H1 (cell line): ENCODE results near the gene ADARB2.

Source experiments
- BRCA1 ChIP-seq: IDR thresholded peaks from 2 replicates; pipeline ENCODE4 v1.6.1; 2012; ENCODE audit warnings: low read depth, low read length, improper control_type of control experiment
- CBX5 ChIP-seq: fragments of 300-800, 300-1000 bp; sonication (generic); IDR thresholded peaks from 2 replicates; pipeline ENCODE4 v1.7.1; 2016; ENCODE audit warnings: antibody characterized with exemption, low read length, low read depth
- CTCF ChIP-seq, 3 experiments: IDR thresholded peaks; 1 replicate in 2 of 3; 2 replicates in 1 of 3; pipeline versions ENCODE4 v1.5.1 to v1.6.1; 2011; ENCODE audit warnings: low read length in 3 of 3, mild to moderate bottlenecking in 3 of 3, inconsistent platforms in 2 of 3, low read depth in 1 of 3, moderate library complexity in 1 of 3; ENCODE audit not compliant: insufficient read depth in 1 of 3; ENCODE audit errors: control extremely low read depth in 1 of 3
- EZH2 ChIP-seq: fragments of 200-600 bp; sonication (generic); IDR thresholded peaks from 2 replicates; pipeline ENCODE4 v1.7.1; 2012; ENCODE audit warnings: low read depth, mild to moderate bottlenecking, moderate library complexity, low read length, inconsistent platforms; ENCODE audit not compliant: severe bottlenecking
- POLR2A ChIP-seq, 2 experiments: IDR thresholded peaks; 1 replicate in 1 of 2; 2 replicates in 1 of 2; pipeline ENCODE4 v1.6.1; 2011; ENCODE audit warnings: low read depth in 2 of 2, low read length in 2 of 2, mild to moderate bottlenecking in 2 of 2; ENCODE audit errors: control extremely low read depth in 1 of 2
- SIN3A ChIP-seq, 2 experiments: IDR thresholded peaks in 1 of 2; conservative IDR thresholded peaks in 1 of 2; 2 replicates each; pipeline ENCODE4 v1.6.1; 2011 to 2012; ENCODE audit warnings: low read length in 2 of 2, improper control_type of control experiment in 1 of 2, low read depth in 1 of 2, mild to moderate bottlenecking in 1 of 2
- SRF ChIP-seq: IDR thresholded peaks from 2 replicates; pipeline ENCODE4 v1.6.1; 2011; ENCODE audit warnings: mild to moderate bottlenecking, low read depth, low read length, moderate library complexity

- TF ChIP-seq SIN3A (conservative IDR thresholded peaks at IDR 0.05 in 1 of 2, IDR thresholded peaks at IDR 0.05 in 1 of 2; ENCODE audit: low read depth in 1 of 2, low read length in 2 of 2) (no peak), EZH2 (no peak), CBX5 (no peak), SRF (no peak), CTCF (IDR thresholded peaks at IDR 0.05; ENCODE audit: control extremely low read depth in 1 of 3, insufficient read depth in 1 of 3, low read depth in 1 of 3, low read length in 3 of 3) (no peak), POLR2A (IDR thresholded peaks at IDR 0.05; ENCODE audit: control extremely low read depth in 1 of 2, low read depth in 2 of 2, low read length in 2 of 2) (no peak), BRCA1 (no peak)
These were observed 8.6 kb upstream of the ADARB2 start for GRCh38 chr10:1745780-1746456.
